HCT116 (cell line): Measurements from ENCODE around the gene GRB10. TPM values are rescaled to one million over a fixed set of nuclear protein-coding genes. Genes with fewer than 3 reads are reported as not detected.

Source experiments
- ATAC-seq: fragments of 200-7000 bp; cut with Tn5 transposase; 2 replicates; pipeline ENCODE4 v1.9.1; 2020; ENCODE audit warnings: mild to moderate bottlenecking, moderate library complexity
- BruUV-seq: library from RNA; stranded (reverse); fragments of 400-500 nt; replicated peaks from 2 replicates; lab custom pipeline; 2021; lab: Mats Ljungman, UMichigan
- CTCF ChIA-PET: fragments of 300-600 bp; sonication (Branson Sonifier 250); formaldehyde crosslinking; loops from one replicate; lab custom pipeline; 2021; ENCODE audit warnings: antibody characterized with exemption; lab: Charles Lee
- POLR2A ChIA-PET: fragments of 300-600, 350-600 bp; sonication (Branson Sonifier 250); formaldehyde crosslinking; loops from one replicate; lab custom pipeline; 2021; ENCODE audit warnings: antibody characterized with exemption; lab: Charles Lee
- RAD21 ChIA-PET, 2 experiments: fragments of 300-600 bp; sonication (Branson Sonifier 250); formaldehyde crosslinking; loops; one replicate each; lab custom pipeline; 2023; ENCODE audit warnings: low total read pairs in 2 of 2; ENCODE audit not compliant: uncharacterized antibody in 2 of 2, unreplicated experiment in 2 of 2, low non-redundant PET in 1 of 2; lab: Charles Lee
- DNase-seq: peaks from one replicate; pipeline ENCODE4 v3.0.0-alpha.2; 2010; ENCODE audit warnings: low read depth, low spot score
- H2AFZ ChIP-seq: fragments of 200-600 bp; shearing (Covaris generic), sonication (generic); 2 replicates; pipeline ENCODE4 v1.6.1; 2017; ENCODE audit warnings: low read depth, mixed run types, mixed read lengths, antibody characterized with exemption, low read length; ENCODE audit not compliant: poor library complexity, severe bottlenecking
- H3K27ac ChIP-seq: 2 replicates; pipeline ENCODE4 v1.5.1; 2012; ENCODE audit warnings: low read depth, low read length
- H3K27me3 ChIP-seq: fragments of 200-600 bp; sonication (generic); 2 replicates; pipeline ENCODE4 v1.6.1; 2016; ENCODE audit warnings: mixed run types, low read length, mixed read lengths; ENCODE audit not compliant: insufficient read depth
- H3K36me3 ChIP-seq, 2 experiments: fragments of 200-500 bp in 1 of 2; fragments of 200-600 bp in 1 of 2; sonication (Bioruptor generic) in 1 of 2; sonication (generic) in 1 of 2; 2 replicates each; pipeline versions ENCODE4 v1.5.1 to v1.6.1; 2014 to 2016; ENCODE audit warnings: low read length in 2 of 2, inconsistent platforms in 1 of 2, mixed read lengths in 1 of 2, mixed run types in 1 of 2; ENCODE audit not compliant: insufficient read depth in 2 of 2, control insufficient read depth in 1 of 2
- H3K4me1 ChIP-seq, 2 experiments: fragments of 200-600 bp in 1 of 2; sonication (generic) in 1 of 2; 2 replicates each; pipeline versions ENCODE4 v1.5.1 to v1.6.1; 2012 to 2017; ENCODE audit warnings: low read length in 2 of 2, inconsistent platforms in 1 of 2, mild to moderate bottlenecking in 1 of 2, mixed read lengths in 1 of 2, mixed run types in 1 of 2, moderate library complexity in 1 of 2; ENCODE audit not compliant: insufficient read depth in 2 of 2, control insufficient read depth in 1 of 2
- H3K4me2 ChIP-seq: fragments of 200-600 bp; sonication (generic); 2 replicates; pipeline ENCODE4 v1.6.1; 2017; ENCODE audit warnings: mixed run types, low read length, mixed read lengths
- H3K4me3 ChIP-seq, 2 experiments: fragments of 200-600 bp in 1 of 2; sonication (generic) in 1 of 2; replicated peaks in 1 of 2; 2 replicates each; pipeline ENCODE4 v1.5.1; 2011 to 2016; ENCODE audit warnings: low read length in 2 of 2, control low read depth in 1 of 2, low read depth in 1 of 2, mild to moderate bottlenecking in 1 of 2, mixed read lengths in 1 of 2, mixed run types in 1 of 2
- H3K79me2 ChIP-seq: fragments of 200-600 bp; sonication (generic); 2 replicates; pipeline ENCODE4 v1.6.1; 2017; ENCODE audit warnings: mild to moderate bottlenecking, mixed run types, low read length, moderate library complexity, mixed read lengths; ENCODE audit not compliant: insufficient read depth
- H3K9ac ChIP-seq: fragments of 200-600 bp; sonication (generic); 2 replicates; pipeline ENCODE4 v1.6.1; 2016; ENCODE audit warnings: low read length, mixed read lengths
- H3K9me2 ChIP-seq: fragments of 200-600 bp; sonication (generic), shearing (Covaris generic); 2 replicates; pipeline ENCODE4 v1.6.1; 2017; ENCODE audit warnings: mixed run types, mild to moderate bottlenecking, moderate library complexity; ENCODE audit not compliant: insufficient read depth
- H3K9me3 ChIP-seq, 2 experiments: fragments of 200-500 bp in 1 of 2; fragments of 200-600 bp in 1 of 2; sonication (Bioruptor generic) in 1 of 2; sonication (generic) in 1 of 2; 2 replicates each; pipeline ENCODE4 v1.6.1; 2014 to 2017; ENCODE audit warnings: low read length in 2 of 2, mixed read lengths in 2 of 2, inconsistent platforms in 1 of 2, low read depth in 1 of 2, mild to moderate bottlenecking in 1 of 2, mixed run types in 1 of 2, moderate library complexity in 1 of 2; ENCODE audit not compliant: control insufficient read depth in 1 of 2, insufficient read depth in 1 of 2
- H4K20me1 ChIP-seq: fragments of 200-600 bp; sonication (generic), shearing (Covaris generic); 2 replicates; pipeline ENCODE4 v1.6.1; 2017; ENCODE audit warnings: mixed run types, mild to moderate bottlenecking, moderate library complexity; ENCODE audit not compliant: insufficient read depth
- ATF3 ChIP-seq: IDR thresholded peaks from 2 replicates; pipeline ENCODE4 v1.6.1; 2012
- CBX3 ChIP-seq: IDR thresholded peaks from 2 replicates; pipeline ENCODE4 v1.6.1; 2012; ENCODE audit warnings: low read depth
- CEBPB ChIP-seq: IDR thresholded peaks from 2 replicates; pipeline ENCODE4 v1.6.1; 2012; ENCODE audit warnings: low read depth
- CTCF ChIP-seq, 3 experiments: fragments of 200-600 bp in 1 of 3; sonication (generic) in 1 of 3; IDR thresholded peaks in 2 of 3; conservative IDR thresholded peaks in 1 of 3; 2 replicates each; pipeline ENCODE4 v1.5.1; 2012 to 2017; ENCODE audit warnings: low read depth in 2 of 3, low read length in 2 of 3, antibody characterized with exemption in 1 of 3, borderline replicate concordance in 1 of 3, control low read depth in 1 of 3, mild to moderate bottlenecking in 1 of 3, mixed read lengths in 1 of 3, mixed run types in 1 of 3, moderate library complexity in 1 of 3; ENCODE audit not compliant: insufficient read depth in 1 of 3
- EGR1 ChIP-seq: IDR thresholded peaks from 2 replicates; pipeline ENCODE4 v1.6.1; 2012; ENCODE audit warnings: low read depth
- EZH2 ChIP-seq: fragments of 200-600 bp; sonication (generic); IDR thresholded peaks from 2 replicates; pipeline ENCODE4 v1.6.1; 2017; ENCODE audit warnings: antibody characterized with exemption, mixed run types
- FOSL1 ChIP-seq: IDR thresholded peaks from 2 replicates; pipeline ENCODE4 v1.6.1; 2012; ENCODE audit warnings: low read depth
- JUND ChIP-seq: IDR thresholded peaks from 2 replicates; pipeline ENCODE4 v1.6.1; 2012
- MAX ChIP-seq: IDR thresholded peaks from 2 replicates; pipeline ENCODE4 v1.6.1; 2012
- POLR2A ChIP-seq: IDR thresholded peaks from 2 replicates; pipeline ENCODE4 v1.7.0; 2011; ENCODE audit warnings: borderline replicate concordance; ENCODE audit not compliant: insufficient read depth, insufficient read length; ENCODE audit errors: extremely low read depth
- POLR2AphosphoS5 ChIP-seq: IDR thresholded peaks from 2 replicates; pipeline ENCODE4 v1.6.1; 2011; ENCODE audit warnings: mild to moderate bottlenecking, low read depth, low read length, moderate library complexity
- RAD21 ChIP-seq: IDR thresholded peaks from 2 replicates; pipeline ENCODE4 v1.6.1; 2012; ENCODE audit warnings: low read depth, mild to moderate bottlenecking
- SIN3A ChIP-seq: IDR thresholded peaks from 2 replicates; pipeline ENCODE4 v1.6.1; 2012; ENCODE audit warnings: low read depth
- YY1 ChIP-seq: IDR thresholded peaks from 2 replicates; pipeline ENCODE4 v1.6.1; 2011; ENCODE audit warnings: low read length, low read depth, moderate library complexity, mild to moderate bottlenecking; ENCODE audit not compliant: insufficient replicate concordance; ENCODE audit errors: extremely low read depth
- ZFX ChIP-seq: fragments of 450-650 bp; IDR thresholded peaks from 2 replicates; pipeline ENCODE4 v1.6.1; 2017
- ZNF274 ChIP-seq: fragments of 200-500 bp; sonication (Bioruptor generic); IDR thresholded peaks from 2 replicates; pipeline ENCODE4 v1.6.1; 2014; ENCODE audit warnings: mild to moderate bottlenecking, low read depth, low read length, inconsistent platforms
- intact Hi-C: fragments of 100-400 bp; cut with micrococcal nuclease; formaldehyde crosslinking; loops from 2 replicates; pipeline ENCODE4 v1.10.0; 2022
- total RNA-seq: library from RNA; stranded (reverse); gene quantifications from one replicate; pipeline ENCODE4 v1.2.1, GENCODE V29; 2021; ENCODE audit not compliant: unreplicated experiment
- TF ChIP-seq, protein P1 (sequence below): IDR thresholded peaks from 2 replicates; pipeline ENCODE4 v1.6.1; 2011; ENCODE audit warnings: mild to moderate bottlenecking, low read length, moderate library complexity; ENCODE audit not compliant: insufficient replicate concordance; ENCODE audit errors: extremely low read depth

Gene GRB10
- total RNA-seq, 1 experiment from 2014 or later = 37.3 TPM

DNA sequence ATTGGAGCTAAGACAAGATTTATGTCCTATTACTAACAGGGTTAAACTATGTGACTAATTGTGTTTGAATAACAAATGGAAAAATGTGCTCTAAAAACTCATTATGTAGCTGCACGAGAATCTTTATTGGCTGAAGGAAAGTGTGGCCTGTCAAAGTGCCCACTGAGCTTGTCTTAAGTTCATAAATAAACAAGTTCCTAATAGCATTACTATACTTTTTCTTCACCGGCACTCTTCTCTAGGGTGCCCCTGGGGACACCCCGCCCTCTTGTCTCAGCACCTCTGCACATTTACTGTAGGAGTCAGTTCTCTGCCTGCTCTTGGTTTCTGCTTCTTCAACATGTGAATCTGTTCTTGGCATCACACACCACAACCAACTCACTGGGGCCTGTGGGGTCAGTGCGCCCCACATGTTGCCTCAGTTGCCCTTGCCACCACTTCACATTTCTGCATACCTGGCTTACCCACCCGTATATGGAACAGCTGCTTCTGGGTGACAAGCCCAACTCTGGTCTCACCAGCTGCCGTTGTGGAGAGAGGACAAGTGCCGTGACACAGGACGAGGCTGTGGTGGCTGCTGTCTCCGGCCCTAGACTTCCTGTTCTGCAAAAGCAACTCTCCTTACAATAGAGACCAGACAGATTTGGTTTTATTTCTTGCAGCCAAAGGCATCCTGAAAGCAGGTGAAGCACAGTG, 121.2 kb downstream of the GRB10 start (continued):
- TF ChIP-seq, protein P1, sequence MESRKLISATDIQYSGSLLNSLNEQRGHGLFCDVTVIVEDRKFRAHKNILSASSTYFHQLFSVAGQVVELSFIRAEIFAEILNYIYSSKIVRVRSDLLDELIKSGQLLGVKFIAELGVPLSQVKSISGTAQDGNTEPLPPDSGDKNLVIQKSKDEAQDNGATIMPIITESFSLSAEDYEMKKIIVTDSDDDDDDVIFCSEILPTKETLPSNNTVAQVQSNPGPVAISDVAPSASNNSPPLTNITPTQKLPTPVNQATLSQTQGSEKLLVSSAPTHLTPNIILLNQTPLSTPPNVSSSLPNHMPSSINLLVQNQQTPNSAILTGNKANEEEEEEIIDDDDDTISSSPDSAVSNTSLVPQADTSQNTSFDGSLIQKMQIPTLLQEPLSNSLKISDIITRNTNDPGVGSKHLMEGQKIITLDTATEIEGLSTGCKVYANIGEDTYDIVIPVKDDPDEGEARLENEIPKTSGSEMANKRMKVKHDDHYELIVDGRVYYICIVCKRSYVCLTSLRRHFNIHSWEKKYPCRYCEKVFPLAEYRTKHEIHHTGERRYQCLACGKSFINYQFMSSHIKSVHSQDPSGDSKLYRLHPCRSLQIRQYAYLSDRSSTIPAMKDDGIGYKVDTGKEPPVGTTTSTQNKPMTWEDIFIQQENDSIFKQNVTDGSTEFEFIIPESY = no peak
- no peak for TF ChIP-seq POLR2A
- TF ChIP-seq, all 23 proteins: peak for 0

DNA sequence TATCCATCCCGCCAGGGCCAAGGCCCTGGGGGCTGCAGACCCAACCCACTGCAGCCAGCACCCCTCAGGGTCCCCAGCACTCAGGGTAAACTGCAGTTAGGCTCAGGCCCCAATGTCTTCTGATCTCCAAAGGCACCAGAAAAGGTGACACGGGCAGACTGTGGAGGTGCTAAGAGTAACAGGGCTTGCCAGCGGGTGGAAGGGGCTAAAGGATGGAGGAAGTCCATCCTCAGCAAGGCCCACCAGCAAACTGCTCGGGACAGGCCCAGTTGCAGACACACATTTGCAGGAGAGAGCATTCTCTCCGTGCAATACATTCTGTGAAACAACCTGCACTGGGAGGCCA, 121.9 kb downstream of the GRB10 start:
- CTCF ChIA-PET = no interaction called here
- no peaks in the 10 kb centered on the region for H4K20me1 ChIP-seq
- no peak for TF ChIP-seq POLR2AphosphoS5
- no peak for TF ChIP-seq CBX3
- no peak for TF ChIP-seq ZNF274
- TF ChIP-seq FOSL1 = no peak
- TF ChIP-seq SIN3A = no peak
- TF ChIP-seq RAD21 = no peak
- no peak for TF ChIP-seq MAX
- TF ChIP-seq EGR1 = no peak
- TF ChIP-seq, protein P1 = no peak
- TF ChIP-seq ZFX = no peak
- TF ChIP-seq CEBPB = no peak
- TF ChIP-seq JUND = no peak
- no peak for TF ChIP-seq ATF3
- TF ChIP-seq CTCF (IDR thresholded peaks at IDR 0.05 in 2 of 3, conservative IDR thresholded peaks at IDR 0.05 in 1 of 3; ENCODE audit: borderline replicate concordance in 1 of 3, insufficient read depth in 1 of 3, low read depth in 2 of 3, low read length in 2 of 3) = no peak
- TF ChIP-seq EZH2 = no peak
- TF ChIP-seq YY1 = no peak

More for the DNA sequence above, 121.9 kb downstream of the GRB10 start:
- no peak for DNase-seq
- intact Hi-C loops = no loop called here
- H2AFZ ChIP-seq = no peak overlapping the region
- POLR2A ChIA-PET = no interaction called here
- no peak overlapping the region for H3K4me2 ChIP-seq
- no peak overlapping the region for H3K27ac ChIP-seq
- H3K4me1 ChIP-seq = peaks cover 23% of the 10 kb centered on the region in 2 experiments
- BruUV-seq = no TSS peak
- RAD21 ChIA-PET = no interaction called here
- H3K9me2 ChIP-seq = no peaks in the 10 kb centered on the region
- ATAC-seq = no peak
- no peaks in the 10 kb centered on the region for H3K79me2 ChIP-seq
- no peak overlapping the region for H3K9ac ChIP-seq
- no peaks in the 10 kb centered on the region for H3K27me3 ChIP-seq
- no peaks in the 10 kb centered on the region for H3K36me3 ChIP-seq
- no peak overlapping the region for H3K4me3 ChIP-seq
- H3K9me3 ChIP-seq = no peaks in the 10 kb centered on the region
